Ovary (tissue), 9 donors: Measurements from ENCODE around the gene FAM163B. TPM values are rescaled to one million over a fixed set of nuclear protein-coding genes. Genes with fewer than 3 reads are reported as not detected.

Source experiments
- DNase-seq, 5 donors: peaks; one replicate each; pipeline ENCODE4 v3.0.0-alpha.2; 2019 to 2020
- H3K27ac ChIP-seq, 2 donors: fragments of 200-600 bp; one replicate each; pipeline versions ENCODE4 v1.5.1 to v1.8.0; 2019 to 2022
- H3K27me3 ChIP-seq: fragments of 200-600 bp; one replicate; pipeline ENCODE4 v1.8.0; 2022
- H3K36me3 ChIP-seq: fragments of 200-600 bp; sonication (generic); one replicate; pipeline ENCODE4 v1.5.1; 2019
- H3K4me1 ChIP-seq: one replicate; pipeline ENCODE4 v1.8.1; 2013; ENCODE audit warnings: mild to moderate bottlenecking, moderate library complexity; ENCODE audit not compliant: insufficient read depth
- H3K4me3 ChIP-seq: fragments of 200-600 bp; sonication (generic); one replicate; pipeline ENCODE4 v1.5.1; 2017
- H3K9me3 ChIP-seq, 2 donors: fragments of 200-600 bp in 1 of 2; sonication (generic) in 1 of 2; one replicate each; pipeline versions ENCODE4 v1.5.1 to v1.8.1; 2013 to 2019; ENCODE audit warnings: mild to moderate bottlenecking in 1 of 2, moderate library complexity in 1 of 2
- EP300 ChIP-seq: sonication (generic); formaldehyde crosslinking; IDR thresholded peaks from one replicate; pipeline ENCODE4 v1.6.1; 2017; ENCODE audit warnings: antibody characterized with exemption
- POLR2A ChIP-seq: fragments of 450-650 bp; IDR thresholded peaks from one replicate; pipeline ENCODE4 v1.6.1; 2017; ENCODE audit warnings: antibody characterized with exemption, mild to moderate bottlenecking, moderate library complexity
- WGBS, 3 donors: extraction: QIAGEN DNeasy Blood & Tissue Kit in 1 of 3; methylation state at CpG; one replicate each; pipeline versions ENCODE4 v1.1.5 to v1.1.7; 2013 to 2017; 5-methylcytosine and 5-hydroxymethylcytosine counted together
- intact Hi-C, 4 donors: fragments of 100-400 bp; cut with DNase I; formaldehyde crosslinking; loops; one replicate each; pipeline versions ENCODE4 v1.11.0 to v1.15.1; 2022 to 2023
- polyA plus RNA-seq, 2 donors: library from polyadenylated mRNA; stranded (reverse); fragments of 200-250 nt in 1 of 2; fragments of 350-450 nt in 1 of 2; fragmentation: Illumina TruSeq in 1 of 2; extraction: RNeasy Lipid Tissue Mini Kit (QIAGEN cat#74804) in 1 of 2; gene quantifications; one replicate each; pipeline ENCODE4 v1.2.3, GENCODE V29; 2013 to 2014
- total RNA-seq, 7 donors: library from RNA; depleted of rRNA in 2 of 7; stranded (reverse); fragments of >200 nt in 2 of 7; fragmentation: NEBNext Ultra II Directional in 3 of 7; extraction: Animal tissue kit (Norgen Biotek cat#: 25700) in 3 of 7; gene quantifications; one replicate each; pipeline versions ENCODE4 v1.1.0 to v1.2.4, GENCODE V29; 2016 to 2023
- TF ChIP-seq, protein P1 (sequence below), 3 donors: fragments of 450-650 bp in 2 of 3; fragments of 200-600 bp in 1 of 3; IDR thresholded peaks; one replicate each; pipeline versions ENCODE4 v1.5.1 to v1.8.0; 2016 to 2022; ENCODE audit warnings: antibody characterized with exemption in 3 of 3, mild to moderate bottlenecking in 1 of 3
- donor health status: DM: no; HTN: no; CAD: no; lungs with moderate emphysema.
- donor health status: DM: no; HTN: no; CAD: no.
- donor health status: Bipolar disorder and iron deficiency.
- donor health status: DM: yes; HTN: yes; CAD: no.
- donor health status: DM: no; HTN: no; CAD: no.
- donor health status: DM: yes; HTN: yes; CAD: no.

Gene FAM163B
- total and polyA plus RNA-seq, 9 donors: 0.21 to 0.30 TPM; not detected in 7

DNA sequence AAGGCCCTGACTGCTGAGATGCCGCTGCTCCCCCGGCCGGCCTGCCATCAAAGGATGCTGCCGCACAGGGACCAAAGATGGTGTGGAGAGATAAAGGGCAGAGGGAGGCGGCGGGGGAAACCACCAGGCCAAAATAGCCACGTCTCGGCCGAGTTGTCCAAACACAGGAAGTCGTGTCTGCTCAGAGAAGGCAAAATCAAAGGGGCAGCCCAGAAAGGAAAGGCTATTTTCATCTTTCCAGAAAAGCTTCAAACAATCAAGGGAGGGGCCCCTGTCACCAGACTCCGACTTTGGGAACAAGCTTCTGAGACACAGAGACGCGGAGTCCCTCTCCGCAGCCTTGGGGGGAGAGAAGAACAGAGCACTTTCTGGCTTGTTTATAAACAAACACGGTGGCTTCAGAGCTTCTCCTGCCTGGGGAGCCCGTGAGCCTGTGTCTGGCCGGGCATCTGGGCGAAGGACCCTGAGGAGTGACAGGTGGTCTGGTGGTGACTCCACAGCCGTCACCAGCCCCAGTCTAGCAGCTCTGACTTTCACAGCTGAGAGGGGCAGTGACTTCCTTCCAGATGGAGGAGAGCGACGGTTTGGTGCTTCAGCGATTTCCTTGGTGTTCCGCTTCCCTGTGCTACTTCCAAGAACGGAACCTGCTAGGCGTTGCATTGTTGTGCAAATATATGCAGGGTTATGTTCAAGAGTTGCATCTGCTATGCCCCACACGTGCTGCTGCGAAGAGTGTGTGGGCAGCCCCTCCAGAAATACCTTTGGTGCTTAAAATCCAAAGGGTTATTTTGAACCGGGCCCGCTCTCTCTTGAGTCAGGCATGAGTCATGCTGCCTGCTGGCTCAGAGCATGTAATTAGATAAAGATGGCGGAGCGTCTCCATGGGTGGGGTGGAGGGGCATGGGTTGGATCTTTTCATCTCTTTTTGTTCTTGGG, 50.7 kb downstream of the FAM163B start:
- no peaks in the 10 kb centered on the region for H3K36me3 ChIP-seq
- TF ChIP-seq, protein P1, sequence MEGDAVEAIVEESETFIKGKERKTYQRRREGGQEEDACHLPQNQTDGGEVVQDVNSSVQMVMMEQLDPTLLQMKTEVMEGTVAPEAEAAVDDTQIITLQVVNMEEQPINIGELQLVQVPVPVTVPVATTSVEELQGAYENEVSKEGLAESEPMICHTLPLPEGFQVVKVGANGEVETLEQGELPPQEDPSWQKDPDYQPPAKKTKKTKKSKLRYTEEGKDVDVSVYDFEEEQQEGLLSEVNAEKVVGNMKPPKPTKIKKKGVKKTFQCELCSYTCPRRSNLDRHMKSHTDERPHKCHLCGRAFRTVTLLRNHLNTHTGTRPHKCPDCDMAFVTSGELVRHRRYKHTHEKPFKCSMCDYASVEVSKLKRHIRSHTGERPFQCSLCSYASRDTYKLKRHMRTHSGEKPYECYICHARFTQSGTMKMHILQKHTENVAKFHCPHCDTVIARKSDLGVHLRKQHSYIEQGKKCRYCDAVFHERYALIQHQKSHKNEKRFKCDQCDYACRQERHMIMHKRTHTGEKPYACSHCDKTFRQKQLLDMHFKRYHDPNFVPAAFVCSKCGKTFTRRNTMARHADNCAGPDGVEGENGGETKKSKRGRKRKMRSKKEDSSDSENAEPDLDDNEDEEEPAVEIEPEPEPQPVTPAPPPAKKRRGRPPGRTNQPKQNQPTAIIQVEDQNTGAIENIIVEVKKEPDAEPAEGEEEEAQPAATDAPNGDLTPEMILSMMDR (IDR thresholded peaks at IDR 0.05): no peak
- TF ChIP-seq POLR2A (no peak), EP300 (no peak)
- no peak overlapping the region for H3K27ac ChIP-seq
- H3K9me3 ChIP-seq: no peaks in the 10 kb centered on the region
- DNase-seq: no peak
- peaks cover 5% of the 10 kb centered on the region for H3K4me1 ChIP-seq
- WGBS, 3 donors: 39 to 53% (median 47%) methylated on average over 31 of the region's 31 CpGs
- no peaks in the 10 kb centered on the region for H3K27me3 ChIP-seq
- intact Hi-C loops: no loop called here
- no peak overlapping the region for H3K4me3 ChIP-seq

DNA sequence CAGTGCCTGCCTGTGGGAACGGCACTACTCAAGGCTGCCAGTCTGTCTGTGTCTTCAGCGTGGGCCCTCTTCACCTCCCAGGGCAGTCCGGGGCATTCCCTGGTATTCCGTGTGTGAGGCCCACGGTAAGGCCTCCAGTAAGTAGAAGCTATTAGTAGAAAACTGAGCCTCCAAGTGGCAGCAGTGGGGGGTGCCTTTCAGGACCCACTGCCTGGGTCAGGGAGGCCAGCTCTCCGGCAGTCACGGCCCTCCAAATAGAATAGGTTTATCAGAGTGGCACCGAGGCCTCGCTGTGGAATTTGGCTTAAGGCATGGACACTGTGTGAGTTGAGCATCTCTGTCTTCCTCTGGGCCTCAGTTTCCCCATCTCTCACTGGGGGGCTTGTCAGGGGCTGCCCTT, 51.6 kb downstream of the FAM163B start:
- Histone ChIP-seq H3K4me3 (no peak overlapping the region), H3K27ac (no peak overlapping the region), H3K4me1 (no peaks in the 10 kb centered on the region), H3K9me3 (no peaks in the 10 kb centered on the region), H3K27me3 (no peaks in the 10 kb centered on the region), H3K36me3 (no peaks in the 10 kb centered on the region)
- 95 to 100% (median 100%) methylated on average over 7 to 9 of the region's 9 CpGs for WGBS, 3 donors
- no peak for DNase-seq
- intact Hi-C loops: no loop called here
- TF ChIP-seq POLR2A (no peak), EP300 (no peak)
- TF ChIP-seq, protein P1 (IDR thresholded peaks at IDR 0.05): no peak

DNA sequence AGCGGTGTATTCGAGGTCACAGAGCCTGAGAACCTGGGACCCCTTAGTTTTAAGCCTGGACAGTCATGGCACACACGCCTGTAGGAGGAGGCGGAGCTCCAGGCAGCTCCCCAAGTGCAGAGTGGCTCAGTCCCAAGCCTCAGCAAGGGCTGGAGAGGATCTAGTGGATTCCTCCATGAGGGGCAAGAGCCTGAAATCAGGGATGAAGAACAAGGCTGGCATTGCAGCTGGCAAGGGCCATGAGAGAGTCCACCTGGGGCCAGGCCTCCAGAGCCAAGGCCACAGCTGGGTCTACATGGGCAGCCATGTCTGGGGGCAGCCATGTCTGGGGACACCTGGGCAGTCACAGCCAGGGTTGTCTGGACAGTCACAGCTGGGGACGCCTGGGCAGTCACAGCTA, 52.8 kb downstream of the FAM163B start:
- no peak overlapping the region for H3K4me3 ChIP-seq
- no peak for TF ChIP-seq POLR2A
- TF ChIP-seq, protein P1 (IDR thresholded peaks at IDR 0.05): no peak
- no peak for TF ChIP-seq EP300
- H3K27ac ChIP-seq: no peak overlapping the region
- H3K27me3 ChIP-seq: no peaks in the 10 kb centered on the region
- intact Hi-C loops: no loop called here
- 88 to 94% (median 93%) methylated on average over 5 of the region's 5 CpGs for WGBS, 3 donors
- DNase-seq: no peak
- no peaks in the 10 kb centered on the region for H3K4me1 ChIP-seq
- no peaks in the 10 kb centered on the region for H3K36me3 ChIP-seq
- H3K9me3 ChIP-seq: no peaks in the 10 kb centered on the region

DNA sequence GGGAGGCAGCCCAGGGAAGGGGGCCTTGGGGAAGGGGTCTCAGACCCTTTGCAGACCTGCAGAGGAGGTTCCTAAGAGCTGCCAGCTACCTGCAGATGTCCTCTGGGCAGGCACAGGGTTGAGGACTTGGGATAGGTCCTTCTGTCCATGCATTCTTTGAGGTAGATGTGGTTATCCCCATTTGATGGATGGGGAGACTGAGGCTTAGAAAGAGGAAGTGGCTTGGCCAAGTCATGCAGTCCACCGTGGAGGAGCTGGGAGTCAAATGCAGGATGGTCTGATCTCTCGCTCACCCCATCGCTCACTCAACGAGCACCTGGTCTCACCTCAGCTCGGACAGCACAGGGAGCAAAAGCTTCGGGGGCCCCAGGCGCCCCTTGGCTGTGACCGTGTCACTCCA, 54.5 kb downstream of the FAM163B start:
- Histone ChIP-seq H3K36me3 (no peaks in the 10 kb centered on the region), H3K4me1 (no peaks in the 10 kb centered on the region), H3K27ac (no peak overlapping the region), H3K9me3 (no peaks in the 10 kb centered on the region), H3K27me3 (no peaks in the 10 kb centered on the region), H3K4me3 (no peak overlapping the region)
- intact Hi-C loops: no loop called here
- WGBS, 3 donors: 94 to 98% (median 97%) methylated on average over 8 of the region's 8 CpGs
- TF ChIP-seq POLR2A (no peak), EP300 (no peak)
- no peak for DNase-seq
